Measurements from ENCODE around the gene DISC1.

GRCh38 chr1:231719485-231720183 is 93.0 kb downstream of the DISC1 start:
- no peak for TF ChIP-seq CTCF (IDR thresholded peaks at IDR 0.05)
- no peak for TF ChIP-seq POLR2A (IDR thresholded peaks at IDR 0.05)
